Measurements from ENCODE around the gene RFC1.
"Not testable (repeated sequence)": the region's sequence is repeated elsewhere in the genome, so short reads cannot be mapped to it uniquely, and the experiment has no call there.

GRCh38 chr4:39292433-39292832 is 73.7 kb downstream of the RFC1 start:
- TF ChIP-seq EZH2phosphoT487 (IDR thresholded peaks at IDR 0.05; ENCODE audit: insufficient read depth, low read depth); EZH2 (IDR thresholded peaks at IDR 0.05; ENCODE audit: insufficient read depth, poor library complexity, severe bottlenecking): not testable (repeated sequence)

Data from GM23248 (cell line).